Neural cell (in vitro differentiated cells): ENCODE results near the gene SDR42E1. TPM values are rescaled to one million over a fixed set of nuclear protein-coding genes. Genes with fewer than 3 reads are reported as not detected.

Experiments
- H2AFZ ChIP-seq: fragments of 200-600, 300-800 bp; sonication (generic), shearing (Covaris generic); 2 replicates; pipeline ENCODE4 v1.6.0; 2014; ENCODE audit warnings: low read depth, mild to moderate bottlenecking, antibody characterized with exemption, low read length, moderate library complexity
- H3F3A ChIP-seq: fragments of 200-600 bp; shearing (Covaris generic); 2 replicates; pipeline ENCODE4 v1.6.1; 2016; ENCODE audit warnings: mild to moderate bottlenecking, moderate library complexity, mixed read lengths, antibody characterized with exemption, low read length; ENCODE audit not compliant: insufficient read depth, poor library complexity, severe bottlenecking
- H3K27ac ChIP-seq: fragments of 200-600, 300-800 bp; sonication (generic), shearing (Covaris generic); 2 replicates; pipeline ENCODE4 v1.5.1; 2014; ENCODE audit warnings: mild to moderate bottlenecking, low read length, moderate library complexity
- H3K27me3 ChIP-seq: fragments of 300-800, 200-600 bp; sonication (generic), shearing (Covaris generic); 2 replicates; pipeline ENCODE4 v1.6.0; 2014; ENCODE audit warnings: mild to moderate bottlenecking, low read depth, low read length, moderate library complexity; ENCODE audit not compliant: insufficient read depth
- H3K36me3 ChIP-seq: fragments of 300-800, 200-600 bp; sonication (generic), shearing (Covaris generic); 2 replicates; pipeline ENCODE4 v1.5.1; 2014; ENCODE audit warnings: mild to moderate bottlenecking, antibody characterized with exemption, low read length, moderate library complexity; ENCODE audit not compliant: insufficient read depth
- H3K4me2 ChIP-seq: fragments of 300-800, 200-600 bp; sonication (generic), shearing (Covaris generic); 2 replicates; pipeline ENCODE4 v1.6.0; 2014; ENCODE audit warnings: mild to moderate bottlenecking, low read length
- H3K4me3 ChIP-seq: fragments of 300-800, 200-600 bp; sonication (generic), shearing (Covaris generic); 2 replicates; pipeline ENCODE4 v1.5.1; 2014; ENCODE audit warnings: mild to moderate bottlenecking, low read length, moderate library complexity
- H3K79me2 ChIP-seq: fragments of 200-600 bp; shearing (Covaris generic); replicated peaks from 2 replicates; pipeline ENCODE4 v1.6.0; 2014; ENCODE audit warnings: mild to moderate bottlenecking, low read length, moderate library complexity; ENCODE audit not compliant: insufficient read depth
- H3K9ac ChIP-seq: fragments of 300-800, 200-600 bp; sonication (generic), shearing (Covaris generic); 2 replicates; pipeline ENCODE4 v1.6.1; 2016; ENCODE audit warnings: mild to moderate bottlenecking, low read length, mixed read lengths
- H3K9me2 ChIP-seq: fragments of 200-600 bp; shearing (Covaris generic); 2 replicates; pipeline ENCODE4 v1.6.1; 2016; ENCODE audit warnings: mild to moderate bottlenecking, low read length, mixed read lengths; ENCODE audit not compliant: insufficient read depth
- H3K9me3 ChIP-seq: fragments of 200-600, 300-800 bp; sonication (generic), shearing (Covaris generic); 2 replicates; pipeline ENCODE4 v1.6.1; 2016; ENCODE audit warnings: mild to moderate bottlenecking, mixed run types, low read length, moderate library complexity, mixed read lengths
- H4K20me1 ChIP-seq: fragments of 200-600 bp; shearing (Covaris generic); 2 replicates; pipeline ENCODE4 v1.6.1; 2016; ENCODE audit warnings: mild to moderate bottlenecking, mixed run types; ENCODE audit not compliant: insufficient read depth
- CTCF ChIP-seq: fragments of 450-650 bp; IDR thresholded peaks from 2 replicates; pipeline ENCODE4 v1.5.1; 2014; ENCODE audit warnings: antibody characterized with exemption, mild to moderate bottlenecking, moderate library complexity; ENCODE audit not compliant: poor library complexity, severe bottlenecking
- EP300 ChIP-seq: fragments of 450-650 bp; conservative IDR thresholded peaks from 2 replicates; pipeline ENCODE4 v1.6.1; 2014; ENCODE audit warnings: antibody characterized with exemption, mild to moderate bottlenecking, moderate library complexity; ENCODE audit not compliant: poor library complexity, severe bottlenecking
- EZH2 ChIP-seq: fragments of 200-600, 300-800 bp; shearing (Covaris generic), sonication (generic); IDR thresholded peaks from 2 replicates; pipeline ENCODE4 v1.6.1; 2014; ENCODE audit warnings: antibody characterized with exemption, low read length, borderline replicate concordance, mild to moderate bottlenecking; ENCODE audit not compliant: insufficient read depth, poor library complexity, severe bottlenecking
- MXI1 ChIP-seq: fragments of 450-650 bp; conservative IDR thresholded peaks from 2 replicates; pipeline ENCODE4 v1.6.1; 2014; ENCODE audit warnings: antibody characterized with exemption, mild to moderate bottlenecking; ENCODE audit not compliant: poor library complexity, severe bottlenecking
- POLR2AphosphoS5 ChIP-seq: IDR thresholded peaks from 2 replicates; pipeline ENCODE4 v1.6.1; 2012
- RAD21 ChIP-seq: fragments of 450-650 bp; conservative IDR thresholded peaks from 2 replicates; pipeline ENCODE4 v1.6.1; 2014; ENCODE audit warnings: antibody characterized with exemption, mild to moderate bottlenecking, moderate library complexity
- REST ChIP-seq: IDR thresholded peaks from 2 replicates; pipeline ENCODE4 v1.6.1; 2012; ENCODE audit warnings: borderline replicate concordance
- SMC3 ChIP-seq: fragments of 450-650 bp; conservative IDR thresholded peaks from 2 replicates; pipeline ENCODE4 v1.6.1; 2014; ENCODE audit warnings: antibody characterized with exemption, mild to moderate bottlenecking, moderate library complexity; ENCODE audit not compliant: poor library complexity
- TAF1 ChIP-seq: IDR thresholded peaks from 2 replicates; pipeline ENCODE4 v1.6.1; 2012; ENCODE audit warnings: low read depth
- polyA plus RNA-seq: library from polyadenylated mRNA; depleted of rRNA; stranded (reverse); fragments of >200 nt; gene quantifications from 2 replicates; pipeline ENCODE4 v1.2.3, GENCODE V29; 2014

SDR42E1 gene
- polyA plus RNA-seq, 1 donor from 2014 or later, result 0.02 TPM

- no peaks in the 10 kb centered on the region for H3F3A ChIP-seq
- H2AFZ ChIP-seq, result no peak overlapping the region
- no peaks in the 10 kb centered on the region for H3K9me2 ChIP-seq
- H3K4me2 ChIP-seq, result no peak overlapping the region
- H3K27ac ChIP-seq, result no peak overlapping the region
- H3K36me3 ChIP-seq, result no peaks in the 10 kb centered on the region
- H3K9me3 ChIP-seq, result no peaks in the 10 kb centered on the region
- no peak overlapping the region for H3K9ac ChIP-seq
- H3K4me3 ChIP-seq, result no peak overlapping the region
- no peaks in the 10 kb centered on the region for H4K20me1 ChIP-seq
- H3K27me3 ChIP-seq, result no peaks in the 10 kb centered on the region
- no peak for TF ChIP-seq RAD21
- no peak for TF ChIP-seq EZH2
- TF ChIP-seq POLR2AphosphoS5, result no peak
- TF ChIP-seq TAF1, result no peak
- TF ChIP-seq EP300, result no peak
- no peaks in the 10 kb centered on the region for H3K79me2 ChIP-seq
Measured at GRCh38 chr16:82049484-82049883, 38.2 kb upstream of the SDR42E1 start.

- Histone ChIP-seq H4K20me1 (no peaks in the 10 kb centered on the region), H3K9ac (no peak overlapping the region), H3K4me2 (no peak overlapping the region), H3K27me3 (no peaks in the 10 kb centered on the region), H3K36me3 (no peaks in the 10 kb centered on the region), H3K9me2 (no peaks in the 10 kb centered on the region), H3F3A (no peaks in the 10 kb centered on the region), H3K27ac (no peak overlapping the region), H2AFZ (no peak overlapping the region), H3K79me2 (no peaks in the 10 kb centered on the region), H3K4me3 (no peak overlapping the region), H3K9me3 (no peaks in the 10 kb centered on the region)
- no peak for TF ChIP-seq TAF1
- no peak for TF ChIP-seq EP300
- TF ChIP-seq POLR2AphosphoS5, result no peak
- no peak for TF ChIP-seq MXI1
- TF ChIP-seq SMC3, result no peak
- no peak for TF ChIP-seq REST
- no peak for TF ChIP-seq CTCF
Measured at GRCh38 chr16:82047787-82048186, 36.5 kb upstream of the SDR42E1 start.

- H3F3A ChIP-seq, result no peaks in the 10 kb centered on the region
- H3K79me2 ChIP-seq, result no peaks in the 10 kb centered on the region
- no peak overlapping the region for H3K4me3 ChIP-seq
- H3K27ac ChIP-seq, result no peak overlapping the region
- H4K20me1 ChIP-seq, result no peaks in the 10 kb centered on the region
- H3K9me2 ChIP-seq, result no peaks in the 10 kb centered on the region
- no peaks in the 10 kb centered on the region for H3K9me3 ChIP-seq
- H3K27me3 ChIP-seq, result no peaks in the 10 kb centered on the region
- H3K9ac ChIP-seq, result no peak overlapping the region
- TF ChIP-seq POLR2AphosphoS5, result no peak
- TF ChIP-seq SMC3, result no peak
- TF ChIP-seq MXI1, result no peak
- no peak for TF ChIP-seq EP300
- TF ChIP-seq TAF1, result no peak
- TF ChIP-seq CTCF, result no peak
- no peak for TF ChIP-seq RAD21
- TF ChIP-seq REST, result no peak
- no peak for TF ChIP-seq EZH2
- no peak overlapping the region for H2AFZ ChIP-seq
- no peak overlapping the region for H3K4me2 ChIP-seq
- H3K36me3 ChIP-seq, result no peaks in the 10 kb centered on the region
Measured at GRCh38 chr16:82047374-82047773, 36.1 kb upstream of the SDR42E1 start.
